SU-DHL-6 (cell line): ENCODE data around the gene MT1H.

Experiments
- H2AFZ ChIP-seq: fragments of 200-600 bp; sonication (generic); 2 replicates; pipeline ENCODE4 v1.6.1; 2014; ENCODE audit warnings: low read depth, mild to moderate bottlenecking, moderate library complexity, mixed read lengths, antibody characterized with exemption, low read length; ENCODE audit not compliant: severe bottlenecking
- H3F3A ChIP-seq: fragments of 200-600 bp; shearing (Covaris generic); 2 replicates; pipeline ENCODE4 v1.6.0; 2016; ENCODE audit warnings: antibody characterized with exemption, mild to moderate bottlenecking; ENCODE audit not compliant: insufficient read depth
- H3K27ac ChIP-seq: fragments of 200-600 bp; sonication (generic); 2 replicates; pipeline ENCODE4 v1.5.1; 2016; ENCODE audit warnings: low read depth, mild to moderate bottlenecking, low read length, moderate library complexity, mixed read lengths
- H3K27me3 ChIP-seq: fragments of 200-600 bp; sonication (generic), shearing (Covaris generic); 2 replicates; pipeline ENCODE4 v1.6.0; 2014; ENCODE audit warnings: mild to moderate bottlenecking, low read length
- H3K36me3 ChIP-seq: fragments of 200-600 bp; sonication (generic); 2 replicates; pipeline ENCODE4 v1.6.1; 2014; ENCODE audit warnings: mild to moderate bottlenecking, low read length, mixed read lengths
- H3K4me2 ChIP-seq: fragments of 300-600, 200-600 bp; shearing (Covaris generic), sonication (generic); 2 replicates; pipeline ENCODE4 v1.6.0; 2014; ENCODE audit warnings: low read length, low read depth, mild to moderate bottlenecking; ENCODE audit not compliant: poor library complexity, severe bottlenecking
- H3K4me3 ChIP-seq: fragments of 200-600 bp; sonication (generic); 2 replicates; pipeline ENCODE4 v1.5.1; 2014; ENCODE audit warnings: antibody characterized with exemption, low read length, mild to moderate bottlenecking, mixed read lengths; ENCODE audit not compliant: insufficient read depth, poor library complexity, severe bottlenecking
- H3K79me2 ChIP-seq: fragments of 200-600 bp; sonication (generic); 2 replicates; pipeline ENCODE4 v1.6.1; 2014; ENCODE audit warnings: mild to moderate bottlenecking, low read length, moderate library complexity; ENCODE audit not compliant: insufficient read depth
- H3K9ac ChIP-seq: fragments of 200-600 bp; sonication (generic); 2 replicates; pipeline ENCODE4 v1.7.0; 2014; ENCODE audit warnings: mild to moderate bottlenecking, low read length
- H3K9me2 ChIP-seq: fragments of 200-600 bp; sonication (generic); replicated peaks from 2 replicates; pipeline ENCODE4 v1.6.1; 2014; ENCODE audit warnings: low read length; ENCODE audit not compliant: insufficient read depth
- H3K9me3 ChIP-seq: fragments of 200-600 bp; sonication (generic); 2 replicates; pipeline ENCODE4 v1.6.1; 2014; ENCODE audit warnings: low read length, mixed read lengths; ENCODE audit not compliant: insufficient read depth
- H4K20me1 ChIP-seq: fragments of 200-600 bp; sonication (generic); 2 replicates; pipeline ENCODE4 v1.6.1; 2014; ENCODE audit warnings: low read depth, mild to moderate bottlenecking, antibody characterized with exemption, low read length, moderate library complexity, mixed read lengths
- CTCF ChIP-seq: fragments of 200-600 bp; sonication (generic); IDR thresholded peaks from one replicate; pipeline ENCODE4 v1.5.1; 2017; ENCODE audit warnings: antibody characterized with exemption, mild to moderate bottlenecking, low read length, moderate library complexity; ENCODE audit not compliant: insufficient read depth, poor library complexity, severe bottlenecking
- EZH2phosphoT487 ChIP-seq: fragments of 200-600 bp; sonication (generic), shearing (Covaris generic); conservative IDR thresholded peaks from 2 replicates; pipeline ENCODE4 v1.6.1; 2018; ENCODE audit warnings: mild to moderate bottlenecking, antibody characterized with exemption, low read length, moderate library complexity, mixed read lengths

MT1H gene

GRCh38 chr16:56641166-56641565 is 28.4 kb upstream of the MT1H start:
- Histone ChIP-seq H3K79me2 (no peaks in the 10 kb centered on the region), H3K27ac (no peak overlapping the region), H3K36me3 (no peaks in the 10 kb centered on the region), H3K9me2 (no peaks in the 10 kb centered on the region), H3F3A (no peaks in the 10 kb centered on the region), H3K4me3 (no peak overlapping the region), H3K4me2 (no peak overlapping the region), H2AFZ (no peak overlapping the region), H3K9me3 (no peaks in the 10 kb centered on the region), H3K27me3 (no peaks in the 10 kb centered on the region), H4K20me1 (no peaks in the 10 kb centered on the region), H3K9ac (no peak overlapping the region)
- no peak for TF ChIP-seq EZH2phosphoT487
- TF ChIP-seq CTCF = no peak

- Histone ChIP-seq H3K4me2 (peak overlapping the region; percentile 12), H2AFZ (no peak overlapping the region), H3K79me2 (no peaks in the 10 kb centered on the region), H3F3A (no peaks in the 10 kb centered on the region), H3K9ac (no peak overlapping the region), H3K4me3 (no peak overlapping the region), H4K20me1 (no peaks in the 10 kb centered on the region), H3K36me3 (no peaks in the 10 kb centered on the region), H3K9me2 (no peaks in the 10 kb centered on the region), H3K27ac (no peak overlapping the region), H3K9me3 (no peaks in the 10 kb centered on the region), H3K27me3 (no peaks in the 10 kb centered on the region)
- TF ChIP-seq EZH2phosphoT487 (no peak), CTCF (no peak)
Observed at GRCh38 chr16:56643080-56643778, 26.4 kb upstream of the MT1H start.

- Histone ChIP-seq H3K27me3 (no peaks in the 10 kb centered on the region), H3K4me3 (no peak overlapping the region)
Observed at GRCh38 chr16:56643833-56644232, 25.8 kb upstream of the MT1H start.

More at GRCh38 chr16:56643833-56644232, 25.8 kb upstream of the MT1H start:
- Histone ChIP-seq H3K9me2 (no peaks in the 10 kb centered on the region), H3K4me2 (peak overlapping the region; percentile 12), H2AFZ (no peak overlapping the region), H3K9me3 (no peaks in the 10 kb centered on the region), H3K79me2 (no peaks in the 10 kb centered on the region), H3K36me3 (no peaks in the 10 kb centered on the region), H3K9ac (no peak overlapping the region), H4K20me1 (no peaks in the 10 kb centered on the region), H3K27ac (no peak overlapping the region), H3F3A (no peaks in the 10 kb centered on the region)
- no peak for TF ChIP-seq EZH2phosphoT487
- no peak for TF ChIP-seq CTCF
